Activated T-cell treated with anti-CD3 and anti-CD28 coated beads, Interleukin-2, amount 50 U/mL, for 72 hours (primary cell): Measurements from ENCODE around the gene TAS1R3. TPM values are rescaled to one million over a fixed set of nuclear protein-coding genes. Genes with fewer than 3 reads are reported as not detected.

Source experiments
- ATAC-seq, 2 donors: fragments of 150-1000 bp; cut with Tn5 transposase; replicated peaks in 1 of 2; 2 replicates each; pipeline ENCODE4 v1.10.0; 2021; ENCODE audit warnings: moderate library complexity in 2 of 2, mild to moderate bottlenecking in 1 of 2
- DNase-seq, 2 donors: peaks; one replicate each; pipeline ENCODE4 v3.0.0; 2021 to 2022; ENCODE audit warnings: mixed read lengths in 1 of 2
- H3K27ac Mint-ChIP-seq: one replicate; pipeline ENCODE4 v1.8.0; 2022; ENCODE audit warnings: mild to moderate bottlenecking, moderate library complexity, mixed read lengths
- H3K27me3 Mint-ChIP-seq: one replicate; pipeline ENCODE4 v1.8.0; 2022; ENCODE audit warnings: low read depth, mixed read lengths
- H3K36me3 Mint-ChIP-seq, 2 donors: one replicate each; pipeline ENCODE4 v1.8.0; 2022; ENCODE audit warnings: mixed read lengths in 2 of 2, mild to moderate bottlenecking in 1 of 2; ENCODE audit not compliant: insufficient read depth in 2 of 2
- H3K4me1 Mint-ChIP-seq: one replicate; pipeline ENCODE4 v1.8.0; 2022; ENCODE audit warnings: low read depth, mixed read lengths
- H3K4me3 Mint-ChIP-seq, 2 donors: one replicate each; pipeline ENCODE4 v1.8.0; 2022; ENCODE audit warnings: mild to moderate bottlenecking in 2 of 2, mixed read lengths in 2 of 2, moderate library complexity in 2 of 2
- H3K9me3 Mint-ChIP-seq, 2 donors: one replicate each; pipeline ENCODE4 v1.8.0; 2022; ENCODE audit warnings: mixed read lengths in 2 of 2
- total RNA-seq, 2 donors: library from RNA; stranded (reverse); gene quantifications; one replicate each; pipeline ENCODE4 v1.2.3, GENCODE V29; 2022

Gene TAS1R3
- total RNA-seq, 2 donors from 2014 or later, result 0.91 to 0.95 TPM

GRCh38 chr1:1356166-1356795 is 25.2 kb downstream of the TAS1R3 start:
- Mint-ChIP-seq H3K27ac (no peak overlapping the region), H3K9me3 (no peaks in the 10 kb centered on the region), H3K4me1 (peaks cover 14% of the 10 kb centered on the region), H3K36me3 (no peaks in the 10 kb centered on the region), H3K27me3 (peaks cover 12% of the 10 kb centered on the region), H3K4me3 (no peak overlapping the region)
- ATAC-seq, result no peak
- no peak for DNase-seq

GRCh38 chr1:1356796-1357401 is 25.8 kb downstream of the TAS1R3 start:
- ATAC-seq, result peak in 1 of 2 donors; percentile 8
- H3K27ac Mint-ChIP-seq, result no peak overlapping the region
- H3K36me3 Mint-ChIP-seq, result no peaks in the 10 kb centered on the region
- H3K4me1 Mint-ChIP-seq, result peaks cover 14% of the 10 kb centered on the region
- DNase-seq, result no peak
- no peak overlapping the region for H3K4me3 Mint-ChIP-seq
- no peaks in the 10 kb centered on the region for H3K9me3 Mint-ChIP-seq
- H3K27me3 Mint-ChIP-seq, result peaks cover 12% of the 10 kb centered on the region

- Mint-ChIP-seq H3K9me3 (no peaks in the 10 kb centered on the region), H3K27me3 (peaks cover 4% of the 10 kb centered on the region), H3K36me3 (no peaks in the 10 kb centered on the region), H3K27ac (no peak overlapping the region), H3K4me3 (peak overlapping the region; percentile 12 to 59), H3K4me1 (peaks cover 14% of the 10 kb centered on the region)
- ATAC-seq, result no peak
- no peak for DNase-seq
Measured at GRCh38 chr1:1357871-1358432, 26.9 kb downstream of the TAS1R3 start.

GRCh38 chr1:1358433-1359271 is 27.6 kb downstream of the TAS1R3 start, which contains the start of gene MXRA8:
Gene MXRA8, minus strand, starts transcription at chr1:1358555. Its CDS starts 51 bp downstream, at chr1:1358504.
- Mint-ChIP-seq H3K9me3 (no peaks in the 10 kb centered on the region), H3K36me3 (no peaks in the 10 kb centered on the region), H3K4me1 (peaks cover 14% of the 10 kb centered on the region), H3K27me3 (no peaks in the 10 kb centered on the region), H3K4me3 (peak within 1 kb of the TSS; percentile 16 to 59), H3K27ac (no peak within 1 kb of the TSS)
- peak; percentile 49 to 54 for ATAC-seq
- DNase-seq, result no peak

GRCh38 chr1:1359308-1359663 is 28.2 kb downstream of the TAS1R3 start:
- Mint-ChIP-seq H3K27me3 (no peaks in the 10 kb centered on the region), H3K36me3 (no peaks in the 10 kb centered on the region), H3K4me1 (peaks cover 8% of the 10 kb centered on the region), H3K27ac (no peak overlapping the region), H3K4me3 (peak overlapping the region; percentile 16 to 46), H3K9me3 (no peaks in the 10 kb centered on the region)
- ATAC-seq (peak; percentile 21 to 43), DNase-seq (no peak)

GRCh38 chr1:1359664-1360468 is 28.8 kb downstream of the TAS1R3 start:
- no peaks in the 10 kb centered on the region for H3K27me3 Mint-ChIP-seq
- no peaks in the 10 kb centered on the region for H3K36me3 Mint-ChIP-seq
- ATAC-seq, result no peak
- no peak overlapping the region for H3K4me3 Mint-ChIP-seq
- H3K4me1 Mint-ChIP-seq, result peaks cover 8% of the 10 kb centered on the region
- H3K9me3 Mint-ChIP-seq, result no peaks in the 10 kb centered on the region
- no peak overlapping the region for H3K27ac Mint-ChIP-seq
- DNase-seq, result no peak

- H3K4me3 Mint-ChIP-seq, result no peak overlapping the region
Measured at GRCh38 chr1:1360506-1361169, 29.6 kb downstream of the TAS1R3 start.

GRCh38 chr1:1361233-1361981 is 30.3 kb downstream of the TAS1R3 start:
- H3K27me3 Mint-ChIP-seq, result no peaks in the 10 kb centered on the region
- DNase-seq (no peak), ATAC-seq (no peak)
- H3K36me3 Mint-ChIP-seq, result no peaks in the 10 kb centered on the region
- no peaks in the 10 kb centered on the region for H3K9me3 Mint-ChIP-seq
- no peak overlapping the region for H3K27ac Mint-ChIP-seq
- peaks cover 8% of the 10 kb centered on the region for H3K4me1 Mint-ChIP-seq
- no peak overlapping the region for H3K4me3 Mint-ChIP-seq

More at GRCh38 chr1:1360506-1361169, 29.6 kb downstream of the TAS1R3 start:
- H3K27ac Mint-ChIP-seq, result no peak overlapping the region
- H3K9me3 Mint-ChIP-seq, result no peaks in the 10 kb centered on the region
- no peaks in the 10 kb centered on the region for H3K27me3 Mint-ChIP-seq
- no peaks in the 10 kb centered on the region for H3K36me3 Mint-ChIP-seq
- ATAC-seq (no peak), DNase-seq (no peak)
- H3K4me1 Mint-ChIP-seq, result peaks cover 8% of the 10 kb centered on the region

- DNase-seq (no peak), ATAC-seq (no peak)
- Mint-ChIP-seq H3K27me3 (no peaks in the 10 kb centered on the region), H3K9me3 (no peaks in the 10 kb centered on the region), H3K27ac (no peak overlapping the region), H3K4me3 (no peak overlapping the region), H3K36me3 (no peaks in the 10 kb centered on the region), H3K4me1 (peaks cover 8% of the 10 kb centered on the region)
Measured at GRCh38 chr1:1361982-1362423, 30.9 kb downstream of the TAS1R3 start.

GRCh38 chr1:1364266-1364665 is 33.2 kb downstream of the TAS1R3 start:
- DNase-seq (no peak), ATAC-seq (no peak)
- no peak overlapping the region for H3K27ac Mint-ChIP-seq
- H3K4me1 Mint-ChIP-seq, result peaks cover 1% of the 10 kb centered on the region
- no peak overlapping the region for H3K4me3 Mint-ChIP-seq
- H3K9me3 Mint-ChIP-seq, result no peaks in the 10 kb centered on the region
- H3K27me3 Mint-ChIP-seq, result no peaks in the 10 kb centered on the region
- no peaks in the 10 kb centered on the region for H3K36me3 Mint-ChIP-seq

- Mint-ChIP-seq H3K9me3 (no peaks in the 10 kb centered on the region), H3K27ac (no peak overlapping the region), H3K27me3 (no peaks in the 10 kb centered on the region), H3K4me1 (no peaks in the 10 kb centered on the region), H3K36me3 (no peaks in the 10 kb centered on the region), H3K4me3 (no peak overlapping the region)
- DNase-seq, result no peak
- ATAC-seq, result no peak
Measured at GRCh38 chr1:1365875-1366698, 35.0 kb downstream of the TAS1R3 start.
